K562 (cell line): Measurements from ENCODE around the gene COQ5. TPM values are rescaled to one million over a fixed set of nuclear protein-coding genes. Genes with fewer than 3 reads are reported as not detected.

Experiments used
- CBFB ChIP-seq: sonication (generic); formaldehyde crosslinking; IDR thresholded peaks from 2 replicates; pipeline ENCODE4 v1.4.0; 2020; ENCODE audit warnings: mild to moderate bottlenecking, missing genetic modification reagents
- DDX20 ChIP-seq: fragments of 450-650 bp; IDR thresholded peaks from 2 replicates; pipeline ENCODE4 v1.6.1; 2016; ENCODE audit warnings: missing genetic modification characterization, low read depth, mild to moderate bottlenecking, missing compliant biosample characterization, moderate library complexity
- E2F5 ChIP-seq: sonication (generic); formaldehyde crosslinking; IDR thresholded peaks from 2 replicates; pipeline ENCODE4 v1.8.0; 2022; ENCODE audit warnings: mild to moderate bottlenecking, missing genetic modification reagents
- ETV5 ChIP-seq: sonication (generic); formaldehyde crosslinking; IDR thresholded peaks from 2 replicates; pipeline ENCODE4 v1.4.0; 2020; ENCODE audit warnings: low read depth, mild to moderate bottlenecking, missing genetic modification reagents
- GATAD2B ChIP-seq: fragments of 450-650 bp; IDR thresholded peaks from 2 replicates; pipeline ENCODE4 v1.6.1; 2017; ENCODE audit warnings: mild to moderate bottlenecking, borderline replicate concordance
- HIVEP1 ChIP-seq: fragments of 250-450 bp; sonication (Bioruptor Pico); IDR thresholded peaks from 2 replicates; pipeline ENCODE4 v1.4.0; 2020; ENCODE audit warnings: mild to moderate bottlenecking
- HMBOX1 ChIP-seq: sonication (generic); IDR thresholded peaks from 2 replicates; pipeline ENCODE4 v1.6.1; 2016
- IFI16 ChIP-seq: fragments of 250-450 bp; sonication (Bioruptor Pico); IDR thresholded peaks from 2 replicates; pipeline ENCODE4 v2.1.2; 2022; ENCODE audit warnings: mild to moderate bottlenecking, inconsistent platforms
- KDM5B ChIP-seq: fragments of 200-600 bp; sonication (generic); IDR thresholded peaks from 2 replicates; pipeline ENCODE4 v1.6.1; 2012; ENCODE audit warnings: low read depth, mild to moderate bottlenecking, moderate library complexity, low read length, control low read depth, inconsistent platforms; ENCODE audit not compliant: insufficient replicate concordance
- MAFG ChIP-seq: fragments of 450-650 bp; conservative IDR thresholded peaks from 2 replicates; pipeline ENCODE4 v1.6.1; 2016; ENCODE audit warnings: missing genetic modification characterization, missing compliant biosample characterization
- NEUROD1 ChIP-seq: fragments of 150-350 bp; IDR thresholded peaks from 2 replicates; pipeline ENCODE4 v1.6.1; 2014; ENCODE audit warnings: borderline replicate concordance, low read length, low read depth; ENCODE audit not compliant: partially characterized antibody
- NR2C2 ChIP-seq, 2 experiments: fragments of 200-800 bp in 1 of 2; sonication (Bioruptor generic) in 1 of 2; sonication (generic) in 1 of 2; formaldehyde crosslinking in 1 of 2; IDR thresholded peaks; 2 replicates each; pipeline versions ENCODE4 v1.6.1 to v1.8.0; 2016 to 2022; ENCODE audit warnings: mild to moderate bottlenecking in 1 of 2, missing compliant biosample characterization in 1 of 2, missing genetic modification characterization in 1 of 2, missing genetic modification reagents in 1 of 2
- RAD51 ChIP-seq: fragments of 450-650 bp; IDR thresholded peaks from 2 replicates; pipeline ENCODE4 v1.7.1; 2016; ENCODE audit warnings: low read depth, mild to moderate bottlenecking, borderline replicate concordance
- U2AF2 ChIP-seq: fragments of 200-400 bp; formaldehyde crosslinking; optimal IDR thresholded peaks from 2 replicates; pipeline ENCODE3; 2017; ENCODE audit warnings: low read depth, mild to moderate bottlenecking, low read length
- XRCC3 ChIP-seq: fragments of 450-650 bp; IDR thresholded peaks from 2 replicates; pipeline ENCODE4 v1.6.1; 2017; ENCODE audit warnings: mild to moderate bottlenecking, moderate library complexity
- ZNF224 ChIP-seq: sonication (generic); formaldehyde crosslinking; IDR thresholded peaks from 2 replicates; pipeline ENCODE4 v1.8.0; 2022; ENCODE audit warnings: mild to moderate bottlenecking, missing genetic modification reagents
- ZNF436 ChIP-seq: fragments of 250-450, 450-650 bp; sonication (Bioruptor Pico); formaldehyde crosslinking; IDR thresholded peaks from 2 replicates; pipeline ENCODE4 v1.7.0; 2020; ENCODE audit warnings: mild to moderate bottlenecking
- polyA plus RNA-seq, 8 experiments: library from polyadenylated mRNA; depleted of rRNA in 4 of 8; stranded (reverse) in 5 of 8; unstranded in 3 of 8; fragments of >200 nt; fragmentation: Nextera tagmentation in 2 of 8; fragmentation: Illumina TruSeq in 1 of 8; extraction: Ambion mirVana in 2 of 8; extraction: Trizol in 1 of 8; gene quantifications; 2 replicates each; pipeline versions ENCODE4 v1.2.1 to v1.2.3, GENCODE V29; 2011 to 2014; ENCODE audit warnings: inconsistent platforms in 1 of 8, missing spikeins in 1 of 8
- total RNA-seq, 7 experiments: library from RNA; depleted of rRNA in 6 of 7; stranded (reverse); fragments of >200 nt in 6 of 7; fragmentation: Illumina TruSeq in 2 of 7; extraction: Trizol in 2 of 7; gene quantifications; 2 replicates each; pipeline versions ENCODE4 v1.2.1 to v1.2.3, GENCODE V29; 2011 to 2021; ENCODE audit warnings: low replicate concordance in 1 of 7
- TF ChIP-seq, protein P1 (sequence below): fragments of 450-650 bp; IDR thresholded peaks from 2 replicates; pipeline ENCODE4 v1.6.1; 2016
- TF ChIP-seq, protein P2 (sequence below): sonication (generic); formaldehyde crosslinking; IDR thresholded peaks from 2 replicates; pipeline ENCODE4 v1.8.1; 2023; ENCODE audit warnings: mild to moderate bottlenecking, missing genetic modification reagents
- TF ChIP-seq, protein P3 (sequence below), 2 experiments: fragments of 200-800 bp in 1 of 2; sonication (Bioruptor generic) in 1 of 2; sonication (generic) in 1 of 2; formaldehyde crosslinking in 1 of 2; IDR thresholded peaks in 1 of 2; conservative IDR thresholded peaks in 1 of 2; 2 replicates each; pipeline versions ENCODE4 v1.5.0 to v1.6.1; 2016 to 2020; ENCODE audit warnings: missing compliant biosample characterization in 1 of 2, missing genetic modification characterization in 1 of 2, missing genetic modification reagents in 1 of 2

The COQ5 gene
- total and polyA plus RNA-seq, 9 of the 15 experiments (the other 6 are each of a cell fraction or from before 2014, with no cell fraction given) = 19.2 to 59.7 (median 30.4) TPM

DNA sequence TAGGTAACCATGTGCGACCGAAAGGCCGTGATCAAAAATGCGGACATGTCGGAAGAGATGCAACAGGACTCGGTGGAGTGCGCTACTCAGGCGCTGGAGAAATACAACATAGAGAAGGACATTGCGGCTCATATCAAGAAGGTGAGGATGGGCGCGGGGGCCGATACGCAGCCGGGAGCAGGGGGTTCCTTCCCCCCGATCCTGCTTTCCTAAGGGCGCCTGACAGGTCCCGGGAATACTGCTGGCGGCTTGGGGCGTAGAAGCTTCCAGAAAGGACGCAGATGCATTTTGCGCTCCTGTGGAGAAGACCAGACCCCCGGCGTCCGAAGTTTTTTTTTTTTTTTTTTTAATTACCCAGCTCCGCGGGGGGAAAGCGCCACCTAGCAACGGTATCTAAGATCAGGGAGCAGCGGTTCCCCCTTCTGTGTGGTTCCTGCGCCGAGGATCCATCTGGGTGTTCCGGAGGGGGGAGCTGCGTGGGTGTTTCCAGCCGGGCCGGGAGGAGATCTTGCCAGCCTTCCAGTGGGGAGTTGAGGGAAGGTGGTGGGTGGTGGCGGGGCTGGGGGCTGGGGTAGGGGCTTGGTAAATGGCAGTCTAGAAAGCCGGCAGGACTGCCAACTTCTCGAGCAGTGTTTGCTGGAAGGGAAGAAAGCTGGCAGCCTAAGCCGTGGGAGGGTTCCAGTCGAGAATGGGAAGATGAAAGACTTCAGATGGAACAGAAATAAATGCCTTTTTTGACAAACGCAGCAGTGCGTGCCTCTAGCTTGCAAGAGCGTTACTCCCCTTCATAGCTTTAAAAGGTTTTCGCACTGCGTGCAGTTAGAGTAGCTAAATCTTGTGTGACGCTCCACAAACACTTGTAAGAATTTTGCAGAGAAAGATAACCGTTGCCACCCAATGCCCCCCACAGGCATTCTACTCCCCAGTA is 32.3 kb downstream of the COQ5 start (continued):
- TF ChIP-seq HMBOX1 (no peak; the same call in 1 of the 2 replicates), IFI16 (CRISPR knock-in tag) (no peak), NEUROD1 (peak; percentile 47), XRCC3 (no peak), DDX20 (tag) (no peak), NR2C2 (CRISPR knock-in tag; IDR thresholded peaks at IDR 0.05) (no peak), NR2C2 (tag; IDR thresholded peaks at IDR 0.05) (no peak), U2AF2 (no peak), GATAD2B (no peak), CBFB (CRISPR knock-in tag) (no peak), ZNF224 (CRISPR knock-in tag) (no peak), ETV5 (CRISPR knock-in tag) (peak; percentile 24; the same call in 1 of the 2 replicates), KDM5B (no peak), RAD51 (no peak), E2F5 (no peak), HIVEP1 (CRISPR knock-in tag) (no peak), ZNF436 (CRISPR knock-in tag) (no peak), MAFG (no peak)
- TF ChIP-seq, protein P1, sequence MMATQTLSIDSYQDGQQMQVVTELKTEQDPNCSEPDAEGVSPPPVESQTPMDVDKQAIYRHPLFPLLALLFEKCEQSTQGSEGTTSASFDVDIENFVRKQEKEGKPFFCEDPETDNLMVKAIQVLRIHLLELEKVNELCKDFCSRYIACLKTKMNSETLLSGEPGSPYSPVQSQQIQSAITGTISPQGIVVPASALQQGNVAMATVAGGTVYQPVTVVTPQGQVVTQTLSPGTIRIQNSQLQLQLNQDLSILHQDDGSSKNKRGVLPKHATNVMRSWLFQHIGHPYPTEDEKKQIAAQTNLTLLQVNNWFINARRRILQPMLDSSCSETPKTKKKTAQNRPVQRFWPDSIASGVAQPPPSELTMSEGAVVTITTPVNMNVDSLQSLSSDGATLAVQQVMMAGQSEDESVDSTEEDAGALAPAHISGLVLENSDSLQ = no peak
- TF ChIP-seq, protein P2, sequence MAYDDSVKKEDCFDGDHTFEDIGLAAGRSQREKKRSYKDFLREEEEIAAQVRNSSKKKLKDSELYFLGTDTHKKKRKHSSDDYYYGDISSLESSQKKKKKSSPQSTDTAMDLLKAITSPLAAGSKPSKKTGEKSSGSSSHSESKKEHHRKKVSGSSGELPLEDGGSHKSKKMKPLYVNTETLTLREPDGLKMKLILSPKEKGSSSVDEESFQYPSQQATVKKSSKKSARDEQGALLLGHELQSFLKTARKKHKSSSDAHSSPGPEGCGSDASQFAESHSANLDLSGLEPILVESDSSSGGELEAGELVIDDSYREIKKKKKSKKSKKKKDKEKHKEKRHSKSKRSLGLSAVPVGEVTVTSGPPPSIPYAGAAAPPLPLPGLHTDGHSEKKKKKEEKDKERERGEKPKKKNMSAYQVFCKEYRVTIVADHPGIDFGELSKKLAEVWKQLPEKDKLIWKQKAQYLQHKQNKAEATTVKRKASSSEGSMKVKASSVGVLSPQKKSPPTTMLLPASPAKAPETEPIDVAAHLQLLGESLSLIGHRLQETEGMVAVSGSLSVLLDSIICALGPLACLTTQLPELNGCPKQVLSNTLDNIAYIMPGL (CRISPR knock-in tag) = no peak
- TF ChIP-seq, protein P3, sequence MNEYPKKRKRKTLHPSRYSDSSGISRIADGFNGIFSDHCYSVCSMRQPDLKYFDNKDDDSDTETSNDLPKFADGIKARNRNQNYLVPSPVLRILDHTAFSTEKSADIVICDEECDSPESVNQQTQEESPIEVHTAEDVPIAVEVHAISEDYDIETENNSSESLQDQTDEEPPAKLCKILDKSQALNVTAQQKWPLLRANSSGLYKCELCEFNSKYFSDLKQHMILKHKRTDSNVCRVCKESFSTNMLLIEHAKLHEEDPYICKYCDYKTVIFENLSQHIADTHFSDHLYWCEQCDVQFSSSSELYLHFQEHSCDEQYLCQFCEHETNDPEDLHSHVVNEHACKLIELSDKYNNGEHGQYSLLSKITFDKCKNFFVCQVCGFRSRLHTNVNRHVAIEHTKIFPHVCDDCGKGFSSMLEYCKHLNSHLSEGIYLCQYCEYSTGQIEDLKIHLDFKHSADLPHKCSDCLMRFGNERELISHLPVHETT (CRISPR knock-in tag; conservative IDR thresholded peaks at IDR 0.05 in 1 of 2, IDR thresholded peaks at IDR 0.05 in 1 of 2) = 0 out of 4 replicates have a peak, but pooled peaks of 1 of the 2 experiments have one; percentile 38
